Fibroblast of skin of left quadriceps (primary cell): Measurements from ENCODE around the gene D2HGDH.
"Not testable (repeated sequence)": the region's sequence is repeated elsewhere in the genome, so short reads cannot be mapped to it uniquely, and the experiment has no call there.

ENCODE experiments used
- DNase-seq, 2 experiments: peaks; one replicate each; pipeline ENCODE4 v3.0.0-alpha.2; 2013; ENCODE audit warnings: low read depth in 2 of 2

Gene D2HGDH

GRCh38 chr2:241793385-241793784, 59.0 kb downstream of the D2HGDH start:
- DNase-seq, result no peak

- DNase-seq, result no peak
Measured at GRCh38 chr2:241794250-241794823, 59.9 kb downstream of the D2HGDH start.

GRCh38 chr2:241795021-241795999, 60.9 kb downstream of the D2HGDH start:
- DNase-seq, result no peak

- DNase-seq, result no peak
Measured at GRCh38 chr2:241796209-241796608, 61.8 kb downstream of the D2HGDH start.

- no peak for DNase-seq
Measured at GRCh38 chr2:241796610-241797138, 62.2 kb downstream of the D2HGDH start.

GRCh38 chr2:241797441-241798080, 63.1 kb downstream of the D2HGDH start:
- no peak for DNase-seq

- DNase-seq, result no peak
Measured at GRCh38 chr2:241798081-241798630, 63.7 kb downstream of the D2HGDH start.

GRCh38 chr2:241798631-241799521, 64.4 kb downstream of the D2HGDH start:
- no peak for DNase-seq

- no peak for DNase-seq
Measured at GRCh38 chr2:241799522-241800197, 65.2 kb downstream of the D2HGDH start.

- DNase-seq, result not testable (repeated sequence)
Measured at GRCh38 chr2:241800198-241800903, 65.9 kb downstream of the D2HGDH start.

GRCh38 chr2:241801611-241802420, 67.4 kb downstream of the D2HGDH start:
- no peak for DNase-seq

- DNase-seq, result no peak
Measured at GRCh38 chr2:241802421-241803318, 68.2 kb downstream of the D2HGDH start.

- DNase-seq, result peak in 1 of 2 experiments; percentile 7
Measured at GRCh38 chr2:241803387-241804325, 69.2 kb downstream of the D2HGDH start.

- peak in 1 of 2 experiments; percentile 6 for DNase-seq
Measured at GRCh38 chr2:241804326-241805229, 70.1 kb downstream of the D2HGDH start.

GRCh38 chr2:241806217-241806616, 71.8 kb downstream of the D2HGDH start:
- not testable (repeated sequence) for DNase-seq
